CD4-positive, alpha-beta T cell treated with Interleukin-6 for 4 hours (primary cell): Measurements from ENCODE around the gene APBB1.

Experiments
- DNase-seq: peaks from one replicate; pipeline ENCODE4 v3.0.0-alpha.2; 2020; ENCODE audit warnings: mixed read lengths

APBB1 gene

DNA sequence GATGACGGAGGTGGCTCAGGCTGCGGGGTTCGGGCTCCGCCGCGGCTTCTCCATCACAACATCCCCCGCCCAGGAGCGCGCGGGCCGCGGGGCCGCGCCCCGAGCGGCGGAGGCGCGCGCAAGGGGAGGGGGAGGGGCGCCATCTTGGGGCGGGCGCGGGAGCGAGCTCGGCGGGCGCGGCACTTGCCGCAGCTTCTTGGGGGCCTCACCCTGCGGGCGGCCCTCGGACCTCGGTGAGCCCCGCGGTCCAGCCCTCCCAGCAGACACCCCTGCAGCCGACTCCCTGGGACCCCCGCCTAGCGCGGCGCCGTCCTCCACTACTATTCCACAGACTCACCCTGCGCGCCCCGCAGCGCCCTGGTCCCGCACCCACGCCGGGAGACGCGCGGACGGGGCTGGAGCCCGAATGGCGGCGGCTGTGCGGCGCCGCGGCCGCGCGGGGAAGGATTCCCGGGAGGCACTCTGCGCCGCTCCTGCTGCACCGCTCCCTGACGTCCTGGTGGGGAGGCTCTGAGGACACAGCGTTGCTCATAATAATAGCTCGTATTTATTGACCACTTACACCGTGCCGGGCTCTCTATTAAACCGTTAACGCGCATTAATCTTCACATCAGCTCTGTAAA lies at the start of gene APBB1:
TSS of gene APBB1 (minus strand) at position 86 of the 623 bp plus-strand sequence. CDS start 7,747 bp downstream, outside the sequence.
- DNase-seq: peak; percentile 83

DNA sequence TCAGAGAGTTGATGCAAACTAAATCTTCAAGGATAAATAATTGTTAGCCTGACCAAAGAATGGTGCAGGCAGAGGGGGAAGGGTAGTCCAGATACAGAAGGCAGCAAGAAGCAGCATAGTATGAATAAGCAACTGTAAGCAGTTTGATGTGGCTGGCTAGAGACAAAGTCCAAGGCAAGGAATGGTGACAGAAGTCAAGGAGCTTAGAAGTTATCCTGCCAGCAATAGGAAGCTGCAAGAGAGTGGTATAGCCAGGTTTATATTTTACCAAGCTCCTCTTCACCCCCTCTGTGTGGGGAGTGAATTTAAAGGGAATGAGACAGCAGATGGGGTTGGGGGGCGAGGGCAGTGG lies 40.2 kb upstream of the APBB1 start:
- no peak for DNase-seq

DNA sequence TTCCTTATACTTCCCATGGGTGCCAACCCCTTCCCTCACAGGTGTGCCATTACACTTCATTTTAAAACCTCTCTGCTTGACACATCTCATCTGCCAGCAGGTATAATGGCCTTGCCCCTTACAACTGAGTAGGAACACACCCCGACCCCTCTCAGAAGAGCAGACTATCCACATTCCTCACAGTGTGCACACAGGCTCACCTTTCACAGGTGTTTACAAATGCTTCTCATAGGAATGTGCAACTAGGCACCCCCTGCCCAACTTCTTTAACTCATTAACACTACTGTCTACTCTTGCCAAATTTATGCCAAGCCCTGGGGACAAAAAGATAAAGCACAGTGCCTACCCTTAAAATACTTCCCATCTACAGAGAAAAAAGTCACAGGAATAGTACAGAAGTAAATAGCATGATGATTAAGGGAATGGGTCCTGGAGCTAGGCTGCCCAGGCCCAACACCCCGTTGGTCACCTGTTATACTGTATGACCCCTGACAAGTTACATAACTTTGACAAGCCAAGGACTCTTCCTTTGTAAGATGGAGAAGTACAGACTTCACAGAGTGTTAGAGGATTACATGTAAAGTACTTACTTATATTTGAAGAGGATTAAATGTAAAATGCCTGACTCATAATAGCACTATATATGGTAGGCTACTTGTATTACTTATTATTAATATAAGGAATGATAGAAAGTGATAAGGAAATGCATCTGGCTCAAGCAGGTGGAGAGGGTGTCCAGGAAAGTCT lies 39.6 kb upstream of the APBB1 start:
- no peak for DNase-seq

DNA sequence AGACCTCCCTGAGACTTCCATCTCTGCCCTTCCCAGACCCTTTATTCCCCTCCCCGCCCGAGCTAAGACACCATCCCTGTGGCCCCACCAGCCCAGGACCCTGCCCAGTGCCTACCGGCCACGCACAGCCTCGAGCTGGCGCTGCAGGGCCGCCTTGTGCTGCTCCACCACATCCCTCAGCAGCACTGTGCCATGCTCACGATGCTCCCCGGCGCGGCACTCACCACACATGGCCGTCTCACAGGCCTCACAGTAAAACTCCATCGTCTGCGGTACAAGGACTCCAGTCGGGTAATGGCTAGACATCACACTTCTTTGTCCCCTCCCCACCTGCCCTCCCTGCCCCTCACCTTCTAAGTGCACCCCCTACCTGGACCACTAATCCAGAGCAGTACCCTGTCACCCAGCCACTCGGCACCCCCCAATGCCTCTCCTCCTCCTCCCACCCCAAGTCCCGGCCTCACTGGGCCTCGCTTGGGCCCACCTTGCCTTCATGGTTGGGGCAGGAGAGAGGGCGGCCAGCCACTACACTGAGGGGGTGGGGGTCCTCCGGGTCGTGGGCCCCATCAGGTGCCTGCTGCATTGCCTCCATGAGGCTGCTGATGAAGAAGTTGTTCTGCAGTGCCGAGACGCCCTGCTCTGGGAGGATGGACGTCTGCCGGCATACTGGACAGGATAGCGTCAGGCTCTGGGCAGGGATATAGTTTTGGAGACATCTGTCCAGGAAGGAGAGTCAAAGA lies 38.9 kb upstream of the APBB1 start:
- DNase-seq: no peak

DNA sequence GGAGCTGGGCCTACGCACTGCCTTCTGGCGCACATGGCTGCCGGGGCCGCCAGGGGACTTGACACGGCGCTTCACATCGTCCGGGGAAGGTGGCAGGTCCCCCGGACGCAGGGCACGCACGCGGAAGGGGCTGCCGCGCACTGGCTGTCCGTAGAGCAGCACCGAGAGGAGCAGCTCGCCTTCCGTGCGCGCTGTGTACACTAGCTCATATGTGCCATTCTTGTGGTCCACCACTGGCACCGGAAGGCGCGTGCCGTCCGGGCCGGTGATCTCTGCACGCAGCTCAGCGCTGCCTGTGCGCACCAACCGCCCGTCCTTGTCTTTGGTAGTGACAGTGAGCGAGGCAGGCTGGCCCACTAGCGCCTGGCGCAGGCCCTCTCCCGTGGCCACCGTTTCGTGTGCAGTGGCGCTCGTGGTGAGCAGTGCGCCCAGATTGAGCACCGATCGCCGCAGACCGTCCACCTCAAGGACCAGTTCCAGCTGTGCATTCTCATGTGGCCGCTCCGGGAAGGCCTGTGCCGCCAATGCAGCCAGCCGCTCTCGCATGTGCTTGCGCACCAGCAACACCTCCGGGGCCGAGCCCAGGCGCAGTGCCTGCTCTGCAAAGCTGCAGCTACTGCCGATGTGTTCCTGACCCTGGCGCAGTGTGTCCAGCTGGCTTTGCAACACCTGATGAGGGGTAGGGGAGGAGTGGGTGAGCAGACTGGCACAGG lies 37.6 kb upstream of the APBB1 start:
- DNase-seq: no peak

DNA sequence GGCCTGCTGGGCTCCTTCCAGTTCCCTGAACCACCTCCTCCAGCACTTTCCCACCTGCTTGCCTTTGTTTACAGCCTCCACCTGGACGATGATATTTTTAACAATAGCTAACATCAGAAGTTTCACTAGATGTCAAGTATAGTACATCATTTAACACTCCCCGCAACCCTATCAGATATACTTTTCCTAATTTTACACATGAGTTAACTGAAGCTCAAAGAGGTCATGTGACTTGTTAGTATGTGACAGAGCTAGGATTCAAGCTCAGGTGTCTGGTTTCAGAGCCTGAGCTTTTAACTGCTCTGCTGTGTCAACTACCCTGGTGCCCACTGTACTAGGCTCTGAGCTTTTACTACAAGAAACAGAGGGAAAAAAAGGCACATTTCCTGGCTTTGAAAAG lies 36.2 kb upstream of the APBB1 start:
- DNase-seq: no peak

DNA sequence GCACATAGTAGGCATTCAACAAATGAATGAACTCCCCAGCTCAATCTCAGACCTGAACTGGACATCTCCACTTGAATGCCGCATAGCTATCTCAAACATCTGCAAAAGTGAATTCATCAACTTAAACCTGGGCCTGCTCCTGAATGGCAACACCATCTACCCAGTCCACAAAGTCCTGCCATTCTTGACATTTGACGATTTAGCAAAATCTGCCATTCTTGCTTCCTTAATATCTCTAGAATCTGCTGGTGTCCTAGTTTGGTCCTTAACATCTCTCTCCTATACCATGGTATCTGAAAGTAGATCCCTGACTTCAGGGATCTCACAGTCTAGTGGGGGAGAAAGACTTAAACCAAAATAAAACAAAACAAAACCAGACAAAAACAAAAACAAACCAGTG lies 34.3 kb upstream of the APBB1 start:
- no peak for DNase-seq

DNA sequence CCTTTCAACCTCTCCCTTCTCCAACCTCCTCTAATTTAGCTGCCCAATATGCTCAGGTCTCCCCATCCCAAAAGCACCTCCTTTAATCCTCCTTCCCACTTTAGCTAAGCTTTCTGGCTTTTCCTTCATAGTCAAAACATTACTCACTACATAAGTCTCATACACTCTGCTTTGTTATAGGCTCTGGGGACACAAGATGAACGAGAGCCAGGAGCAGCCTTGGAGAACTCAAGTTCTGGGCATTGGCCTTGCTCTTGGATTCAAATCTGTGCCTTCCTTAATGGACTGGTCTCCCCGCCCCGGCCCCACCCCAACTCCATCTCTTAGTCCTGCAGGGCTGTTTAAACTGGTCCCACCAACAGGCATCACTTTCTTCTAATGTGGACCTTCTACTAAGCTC lies 33.3 kb upstream of the APBB1 start:
- no peak for DNase-seq

DNA sequence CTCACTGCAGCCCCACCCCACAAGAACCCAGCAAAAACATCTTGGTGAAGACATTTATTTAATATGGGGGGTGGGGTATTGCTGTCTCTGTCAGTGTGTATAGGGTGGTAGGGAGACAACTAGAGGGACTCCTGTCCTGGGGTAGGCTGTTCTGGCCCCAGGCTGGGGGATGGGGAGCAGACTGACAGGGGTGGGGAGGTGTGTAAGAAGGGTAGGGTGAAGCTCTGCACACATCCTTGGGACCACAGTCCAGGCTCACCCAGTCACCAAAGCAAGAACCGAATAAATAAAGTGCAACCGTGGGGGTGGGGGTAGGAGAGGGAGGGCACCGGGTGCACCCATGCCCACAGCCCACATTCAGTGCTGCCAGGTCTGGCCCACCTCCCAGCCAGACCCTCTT lies 29.7 kb upstream of the APBB1 start:
- no peak for DNase-seq

DNA sequence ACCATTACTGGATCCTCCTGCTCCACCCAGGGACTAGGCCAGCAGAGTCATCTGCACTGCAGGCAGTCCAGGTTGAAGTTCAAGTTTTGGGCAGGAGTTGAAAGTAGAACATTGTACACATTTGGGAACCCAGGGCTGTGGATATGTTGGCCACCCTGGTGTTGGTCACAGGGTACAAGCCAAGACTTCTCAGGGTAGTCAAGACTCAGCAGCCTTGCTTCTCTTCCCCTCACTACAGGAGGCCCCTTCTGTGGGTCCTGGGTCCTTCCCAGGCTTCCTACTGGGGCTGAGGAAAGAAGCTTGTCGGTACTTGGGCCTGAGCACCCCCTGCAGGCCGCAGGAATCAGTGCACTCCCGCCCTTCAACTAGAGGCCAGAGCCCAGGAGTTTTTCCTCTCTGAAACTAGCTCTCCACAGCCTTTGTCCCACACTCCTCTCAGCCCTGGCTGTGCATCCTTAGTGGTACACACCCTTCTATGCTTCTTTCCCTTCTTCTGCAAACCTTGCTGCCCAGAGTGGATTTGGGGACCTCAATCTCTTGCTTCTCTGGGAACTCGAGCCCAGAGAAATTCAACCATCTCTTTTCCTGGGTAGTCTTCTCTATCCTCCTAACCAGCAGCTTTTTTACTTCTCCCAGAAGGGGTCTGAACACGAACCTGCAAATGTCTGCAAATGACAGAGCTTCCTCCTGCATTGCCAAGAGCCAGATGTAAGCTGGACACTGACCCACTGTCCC lies 24.5 kb upstream of the APBB1 start:
- peak; percentile 72 for DNase-seq

DNA sequence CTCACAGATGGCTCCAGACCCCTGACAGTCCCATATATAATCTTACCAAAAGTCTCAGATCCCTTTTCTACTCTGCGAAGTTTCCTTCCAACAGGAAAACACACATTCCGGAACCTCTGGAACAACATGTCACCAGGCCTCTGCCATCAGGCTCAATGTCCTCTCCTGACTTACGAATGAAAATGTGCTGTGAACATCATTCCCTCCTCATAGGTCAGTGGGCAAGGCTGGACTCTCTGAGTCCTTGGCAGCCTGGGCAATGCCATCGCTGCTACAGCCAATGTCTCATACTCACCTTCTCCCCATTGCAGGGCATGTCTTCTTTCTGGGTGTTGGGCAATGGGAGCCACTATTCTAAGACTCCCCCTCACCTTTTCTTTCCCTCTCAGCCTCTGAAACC lies 23.5 kb upstream of the APBB1 start:
- no peak for DNase-seq

DNA sequence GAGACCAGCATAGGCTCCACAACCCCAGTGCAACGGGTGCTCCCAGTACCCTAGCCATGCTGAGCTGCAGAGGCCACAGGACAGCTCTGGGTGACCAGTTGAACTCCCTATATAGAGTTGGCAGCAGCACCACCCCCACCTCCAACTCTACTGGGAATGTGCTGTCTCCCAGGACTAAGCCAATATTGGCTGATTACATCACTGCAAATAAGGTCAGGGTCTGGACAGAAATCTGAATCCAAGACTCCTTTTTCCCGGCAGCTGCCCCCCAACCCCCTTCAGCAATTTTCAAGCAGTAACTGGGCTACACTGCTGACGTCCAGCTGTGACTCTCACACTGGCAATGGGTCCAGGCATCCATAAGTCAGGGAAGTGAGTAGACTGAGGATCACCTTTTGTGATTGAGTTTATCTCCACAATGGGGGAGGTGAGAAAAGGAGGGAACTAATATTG lies 22.0 kb upstream of the APBB1 start, which contains the start of gene HPX:
TSS of gene HPX (minus strand) at position 82 of the 453 bp plus-strand sequence. CDS start at position 58, 24 bp downstream.
- DNase-seq: no peak

DNA sequence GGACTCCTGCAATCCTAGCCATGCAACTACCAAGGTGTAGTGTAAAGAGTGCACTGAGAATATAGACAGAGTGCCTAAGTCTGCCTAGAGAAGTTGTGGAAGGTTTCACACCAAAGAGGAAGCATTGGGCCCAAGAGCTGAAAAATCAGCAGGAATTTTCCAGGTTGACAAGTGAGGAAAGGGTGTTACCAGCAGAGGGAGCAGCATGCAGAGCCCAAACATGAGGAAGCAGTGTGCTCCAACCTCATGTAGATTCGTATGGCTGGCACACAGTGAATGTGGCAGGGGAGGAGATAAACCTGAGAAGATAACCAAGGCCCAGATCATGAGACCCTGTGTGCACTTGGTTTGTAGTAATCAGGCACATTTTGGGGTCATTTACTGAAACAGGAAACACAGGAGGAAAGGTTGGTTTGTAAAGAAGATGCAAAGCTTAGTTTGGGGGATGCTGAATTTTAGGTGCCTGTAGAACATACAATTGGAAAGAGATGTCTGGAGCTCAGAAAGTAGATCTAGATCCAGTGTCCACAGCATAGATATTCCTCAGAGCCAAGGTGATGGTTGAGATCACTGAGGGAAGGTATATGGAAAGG lies 20.2 kb upstream of the APBB1 start:
- DNase-seq: peak; percentile 64

DNA sequence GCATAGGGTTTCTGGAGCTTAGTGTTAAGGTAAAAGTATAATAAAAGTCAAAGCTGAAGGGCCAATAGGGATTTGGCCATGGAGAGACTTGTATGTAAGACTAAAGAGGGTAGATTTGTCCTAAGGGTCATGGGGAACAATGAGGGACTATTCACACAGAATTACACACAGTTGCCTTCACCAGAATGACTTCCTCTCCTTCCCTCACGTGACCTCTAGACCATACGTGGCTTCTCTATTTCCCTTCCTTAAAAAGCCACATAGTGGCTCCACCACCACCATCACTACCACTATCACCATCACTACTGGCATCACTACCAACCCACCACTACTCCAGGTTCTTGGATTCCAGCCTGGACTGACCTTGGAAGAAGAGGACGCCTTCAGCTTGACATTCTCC lies 19.1 kb upstream of the APBB1 start:
- peak; percentile 20 for DNase-seq

DNA sequence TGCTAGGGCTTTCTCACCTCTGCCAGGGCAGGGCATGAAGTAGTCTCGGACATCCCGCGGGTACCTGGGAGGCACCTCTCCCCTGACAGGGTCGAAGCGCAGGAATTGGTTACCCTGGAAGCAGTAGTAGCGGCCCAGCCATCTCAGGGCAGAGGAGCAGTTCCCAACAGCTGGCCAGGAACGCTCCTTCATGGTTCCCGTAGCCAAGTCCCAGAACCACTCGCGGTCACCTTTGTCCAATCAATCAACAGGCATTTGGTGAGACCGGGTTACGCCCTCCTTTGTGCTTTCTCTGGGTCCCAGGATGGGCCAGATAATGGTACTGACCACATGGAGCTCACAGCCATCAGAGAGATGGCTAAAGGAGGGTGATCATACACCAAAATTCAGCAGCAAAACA lies 18.5 kb upstream of the APBB1 start:
- no peak for DNase-seq

DNA sequence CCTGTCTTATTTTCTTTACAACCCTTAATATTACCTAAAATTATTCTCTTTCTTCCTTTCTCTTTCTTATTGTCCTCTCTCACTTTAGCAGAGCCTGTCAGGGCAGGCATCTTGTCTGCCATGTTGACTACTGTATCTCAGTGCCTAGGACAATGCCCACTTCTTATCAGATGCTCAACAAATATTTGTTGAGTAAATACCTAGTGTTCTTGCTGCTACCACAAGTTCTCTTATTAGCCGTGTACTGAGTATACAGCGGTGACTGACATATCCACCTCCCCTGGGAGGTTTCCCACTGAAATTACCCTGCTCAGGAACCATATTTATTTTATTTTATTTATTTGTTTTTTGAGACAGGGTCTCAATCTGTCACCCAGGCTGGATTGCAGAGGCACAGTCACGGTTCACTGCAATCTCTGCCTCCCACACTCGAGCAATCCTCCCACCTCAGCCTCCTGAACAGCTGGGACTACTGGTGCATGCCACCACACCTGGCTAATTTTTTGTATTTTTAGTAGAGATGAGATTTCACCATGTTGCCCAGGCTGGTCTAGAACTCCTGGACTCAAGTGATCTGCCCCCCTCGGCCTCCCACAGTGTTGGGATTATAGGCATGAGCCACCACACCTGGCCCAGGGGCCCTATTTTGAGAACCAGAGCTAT lies 15.2 kb upstream of the APBB1 start:
- DNase-seq: no peak

DNA sequence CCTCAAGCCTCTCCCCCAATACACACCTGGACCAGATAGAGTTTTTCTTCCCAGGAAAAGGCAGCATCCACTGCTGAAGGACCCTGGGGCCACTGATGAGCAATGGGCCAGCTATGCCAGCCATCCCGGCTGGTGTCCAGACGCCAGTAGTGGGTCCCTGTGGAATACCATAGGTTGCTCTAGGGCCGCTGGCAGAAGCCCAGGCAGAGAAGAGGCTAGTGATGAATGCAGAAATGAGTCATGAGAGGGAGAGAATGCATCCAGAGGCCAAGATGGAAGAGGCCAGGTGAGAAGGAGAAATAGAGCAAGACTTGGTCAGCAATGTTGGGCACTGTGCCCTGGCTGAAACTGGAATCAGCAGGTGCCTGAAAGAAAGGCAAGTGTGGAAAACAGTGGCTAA lies 13.0 kb upstream of the APBB1 start:
- no peak for DNase-seq

DNA sequence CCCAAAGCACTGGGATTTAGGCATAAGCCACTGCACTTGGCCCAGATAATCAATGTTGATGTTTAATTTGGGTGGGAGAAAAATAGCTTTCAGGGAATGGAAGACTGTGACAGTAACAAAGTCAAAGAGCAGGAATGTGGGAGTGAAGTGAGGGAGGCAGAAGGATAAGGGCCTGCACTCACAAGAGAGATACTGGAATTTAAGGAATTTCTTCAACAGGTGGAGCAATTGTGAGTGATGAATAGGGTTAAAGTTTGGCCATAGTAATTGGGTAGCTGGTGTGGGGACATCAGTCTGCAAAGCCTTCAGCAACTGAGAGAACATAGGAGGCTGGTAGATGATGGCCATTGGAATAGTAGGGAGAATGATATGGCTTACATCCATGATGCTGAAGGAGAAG lies 8.6 kb upstream of the APBB1 start:
- no peak for DNase-seq

DNA sequence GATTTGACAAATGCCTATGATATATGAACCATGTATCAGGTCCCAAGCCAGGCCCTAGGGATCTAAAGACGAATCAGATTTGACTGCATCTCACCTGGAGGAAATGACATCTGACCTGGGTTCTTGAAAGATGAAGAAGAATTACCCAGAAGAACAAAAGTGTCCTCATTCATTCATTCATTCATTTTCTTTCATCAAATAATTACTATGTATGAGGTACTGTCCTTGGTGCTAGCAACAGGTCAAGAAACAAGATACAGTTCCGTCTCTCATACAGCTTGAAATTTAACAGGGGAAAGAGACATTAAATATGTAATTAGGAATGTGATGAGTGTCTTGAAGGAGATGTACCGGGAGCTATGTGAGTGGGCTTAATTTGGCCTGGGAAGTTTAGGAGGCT lies 1.8 kb upstream of the APBB1 start:
- DNase-seq: no peak

DNA sequence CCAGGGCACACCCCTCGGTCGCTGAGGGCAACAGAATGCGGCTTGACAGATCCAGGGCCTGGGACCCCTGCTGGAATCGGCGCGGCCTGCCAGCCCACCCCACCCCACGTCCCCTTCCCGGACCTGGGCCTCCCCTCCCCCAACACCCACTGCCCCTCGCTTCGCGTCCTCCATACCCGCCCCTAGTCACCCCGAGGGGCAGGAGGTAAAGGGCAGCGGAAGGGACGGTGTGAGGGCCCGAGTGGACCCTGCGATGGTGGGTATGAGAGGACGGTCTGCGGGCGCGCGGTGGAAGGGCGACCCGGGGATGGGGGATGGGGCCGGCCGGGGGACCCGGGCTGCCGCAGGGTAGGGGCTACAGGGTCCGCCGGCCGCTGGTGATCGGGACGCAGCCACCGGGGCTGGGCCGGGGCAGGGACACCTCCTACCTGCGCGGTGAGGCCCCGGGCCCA lies 311 bp downstream of the APBB1 start:
- DNase-seq: peak; percentile 33

DNA sequence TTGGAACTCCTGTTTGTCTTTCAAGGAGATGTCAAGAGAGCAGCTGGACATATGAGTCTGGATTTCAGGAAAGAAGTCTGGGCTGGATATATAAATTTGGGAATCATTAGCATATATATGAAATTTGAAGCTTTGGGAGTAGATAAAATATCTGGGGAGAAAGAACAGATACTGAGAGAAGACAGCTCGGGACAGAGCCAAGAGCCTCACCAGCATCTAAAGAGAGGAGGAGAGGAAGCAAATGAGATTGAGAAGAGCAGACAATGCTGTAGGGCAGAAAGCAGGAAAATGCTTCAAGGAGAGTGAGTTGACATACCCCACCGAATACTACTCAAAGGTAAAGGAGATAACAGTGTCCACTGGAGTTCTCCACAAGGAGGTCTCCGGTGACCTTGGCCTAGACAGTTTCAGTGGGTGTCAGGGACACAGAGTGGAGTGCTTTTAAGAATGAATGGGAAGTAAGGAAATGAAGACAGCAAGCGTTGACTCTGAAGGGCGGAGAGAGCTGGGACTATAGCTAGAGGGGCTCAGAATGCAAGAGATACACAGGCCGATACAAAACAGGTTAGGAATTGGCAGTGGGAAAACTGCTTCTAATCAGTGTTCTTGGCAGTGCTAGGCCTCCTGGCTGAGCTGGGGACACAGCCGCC lies 862 bp downstream of the APBB1 start:
- no peak for DNase-seq
